ENCODE measurements around the gene NAALADL2. TPM values are rescaled to one million over a fixed set of nuclear protein-coding genes. Genes with fewer than 3 reads are reported as not detected.
"Not testable (repeated sequence)": the region's sequence is repeated elsewhere in the genome, so short reads cannot be mapped to it uniquely, and the experiment has no call there.

Gene NAALADL2
- total RNA-seq, 1 donor from 2014 or later = 2.9 TPM

DNA sequence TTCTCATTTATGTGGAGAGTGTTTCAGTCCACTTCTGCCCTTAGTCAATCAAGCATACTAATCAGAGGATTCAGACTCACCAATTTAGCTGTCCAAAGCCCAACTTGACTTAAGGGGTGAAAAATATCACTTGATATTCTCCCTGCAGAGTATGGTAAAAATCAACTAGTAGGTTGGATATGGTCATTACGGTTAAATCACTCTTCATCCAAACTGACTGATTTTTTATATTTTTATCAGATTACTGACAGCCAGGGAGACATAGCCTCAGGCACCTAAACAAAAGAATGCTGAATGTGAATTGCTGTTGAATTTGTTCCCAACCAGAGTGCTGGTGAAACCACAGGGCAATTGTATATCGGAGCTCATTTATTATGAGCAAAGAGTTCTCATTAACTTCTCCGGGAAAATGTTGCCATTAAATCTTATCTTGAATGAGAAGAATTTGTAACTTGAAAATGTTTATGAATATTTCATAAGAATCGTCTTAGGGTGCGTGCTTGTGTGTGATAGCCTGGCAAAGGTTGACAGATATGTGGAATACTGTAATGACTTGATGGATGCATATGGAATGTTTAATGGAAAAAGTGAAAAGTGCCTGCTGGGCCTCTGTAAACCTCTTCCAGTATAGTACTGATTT is 411.2 kb downstream of the NAALADL2 start:
- TF ChIP-seq, protein P1, sequence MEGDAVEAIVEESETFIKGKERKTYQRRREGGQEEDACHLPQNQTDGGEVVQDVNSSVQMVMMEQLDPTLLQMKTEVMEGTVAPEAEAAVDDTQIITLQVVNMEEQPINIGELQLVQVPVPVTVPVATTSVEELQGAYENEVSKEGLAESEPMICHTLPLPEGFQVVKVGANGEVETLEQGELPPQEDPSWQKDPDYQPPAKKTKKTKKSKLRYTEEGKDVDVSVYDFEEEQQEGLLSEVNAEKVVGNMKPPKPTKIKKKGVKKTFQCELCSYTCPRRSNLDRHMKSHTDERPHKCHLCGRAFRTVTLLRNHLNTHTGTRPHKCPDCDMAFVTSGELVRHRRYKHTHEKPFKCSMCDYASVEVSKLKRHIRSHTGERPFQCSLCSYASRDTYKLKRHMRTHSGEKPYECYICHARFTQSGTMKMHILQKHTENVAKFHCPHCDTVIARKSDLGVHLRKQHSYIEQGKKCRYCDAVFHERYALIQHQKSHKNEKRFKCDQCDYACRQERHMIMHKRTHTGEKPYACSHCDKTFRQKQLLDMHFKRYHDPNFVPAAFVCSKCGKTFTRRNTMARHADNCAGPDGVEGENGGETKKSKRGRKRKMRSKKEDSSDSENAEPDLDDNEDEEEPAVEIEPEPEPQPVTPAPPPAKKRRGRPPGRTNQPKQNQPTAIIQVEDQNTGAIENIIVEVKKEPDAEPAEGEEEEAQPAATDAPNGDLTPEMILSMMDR (IDR thresholded peaks at IDR 0.05; ENCODE audit: insufficient read depth, low read length, poor library complexity, severe bottlenecking) = no peak
- H3K4me3 ChIP-seq (ENCODE audit: low read depth, low read length) = no peak overlapping the region
- H3K36me3 ChIP-seq (ENCODE audit: control insufficient read depth, insufficient read depth, low read length) = no peaks in the 10 kb centered on the region
- no peak for DNase-seq (ENCODE audit: low read depth)
- no peaks in the 10 kb centered on the region for H3K27me3 ChIP-seq (ENCODE audit: control insufficient read depth, insufficient read depth, low read length)

DNA sequence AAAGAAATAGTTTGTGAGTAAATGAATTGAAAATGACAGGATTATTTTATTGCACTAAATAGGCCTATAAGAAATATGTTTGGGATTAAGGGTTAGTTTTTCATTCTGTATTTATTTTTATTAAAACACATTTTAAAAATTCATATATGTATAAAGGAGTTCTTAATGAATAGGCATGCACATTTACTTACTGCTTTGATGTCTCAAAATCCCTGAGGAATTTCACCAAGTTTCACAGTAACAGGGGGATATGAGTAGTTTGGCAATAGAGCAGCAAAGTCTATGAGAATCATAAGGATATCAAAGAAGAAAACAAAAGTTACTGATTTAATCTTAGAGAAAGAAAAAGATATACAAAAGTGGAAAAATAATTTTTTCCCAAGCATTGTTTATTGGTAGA is 411.7 kb downstream of the NAALADL2 start:
- TF ChIP-seq, protein P1 (IDR thresholded peaks at IDR 0.05; ENCODE audit: insufficient read depth, low read length, poor library complexity, severe bottlenecking) = no peak
- Histone ChIP-seq H3K4me3 (ENCODE audit: low read depth, low read length) (no peak overlapping the region), H3K36me3 (ENCODE audit: control insufficient read depth, insufficient read depth, low read length) (no peaks in the 10 kb centered on the region), H3K27me3 (ENCODE audit: control insufficient read depth, insufficient read depth, low read length) (no peaks in the 10 kb centered on the region)
- no peak for DNase-seq (ENCODE audit: low read depth)

DNA sequence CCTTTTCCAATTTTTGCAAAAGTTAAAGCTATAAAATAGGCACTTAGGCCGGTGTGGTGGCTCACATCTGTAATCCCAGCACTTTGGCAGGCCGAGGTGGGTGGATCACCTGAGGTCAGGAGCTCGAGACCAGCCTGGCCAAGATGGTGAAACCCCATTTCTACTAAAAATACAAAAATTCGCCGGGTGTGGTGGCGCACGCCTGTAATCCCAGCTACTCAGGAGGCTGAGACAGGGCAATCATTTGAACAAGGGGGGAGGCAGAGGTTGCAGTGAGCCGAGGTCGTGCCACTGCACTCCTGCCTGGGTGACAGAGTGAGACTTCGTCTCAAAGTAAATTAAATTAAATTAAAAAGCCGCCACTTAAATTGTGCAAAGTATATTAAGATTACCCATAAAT is 412.3 kb downstream of the NAALADL2 start:
- H3K4me3 ChIP-seq (ENCODE audit: low read depth, low read length); H3K36me3 ChIP-seq (ENCODE audit: control insufficient read depth, insufficient read depth, low read length); H3K27me3 ChIP-seq (ENCODE audit: control insufficient read depth, insufficient read depth, low read length); DNase-seq (ENCODE audit: low read depth): not testable (repeated sequence)

DNA sequence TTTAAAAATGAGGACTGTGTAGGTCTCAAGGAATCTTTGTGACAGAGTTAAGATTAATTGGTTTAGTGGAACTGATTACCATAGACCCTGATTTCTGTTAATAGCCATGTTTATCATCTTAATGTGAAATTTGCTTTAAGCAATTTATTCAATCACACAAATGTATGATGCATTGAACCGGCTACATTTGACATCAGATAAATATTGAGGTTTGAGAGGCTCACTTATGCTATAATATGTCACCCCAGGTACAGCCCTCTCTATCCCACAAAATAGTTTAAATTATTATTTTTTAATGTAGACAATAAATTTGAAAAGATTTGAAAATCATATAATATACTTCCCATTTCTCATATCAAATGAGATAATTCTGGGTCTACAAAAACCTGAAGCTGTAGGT is 413.3 kb downstream of the NAALADL2 start:
- Histone ChIP-seq H3K4me3 (ENCODE audit: low read depth, low read length) (no peak overlapping the region), H3K36me3 (ENCODE audit: control insufficient read depth, insufficient read depth, low read length) (no peaks in the 10 kb centered on the region), H3K27me3 (ENCODE audit: control insufficient read depth, insufficient read depth, low read length) (no peaks in the 10 kb centered on the region)
- DNase-seq (ENCODE audit: low read depth) = no peak
- TF ChIP-seq, protein P1 (IDR thresholded peaks at IDR 0.05; ENCODE audit: insufficient read depth, low read length, poor library complexity, severe bottlenecking) = no peak

DNA sequence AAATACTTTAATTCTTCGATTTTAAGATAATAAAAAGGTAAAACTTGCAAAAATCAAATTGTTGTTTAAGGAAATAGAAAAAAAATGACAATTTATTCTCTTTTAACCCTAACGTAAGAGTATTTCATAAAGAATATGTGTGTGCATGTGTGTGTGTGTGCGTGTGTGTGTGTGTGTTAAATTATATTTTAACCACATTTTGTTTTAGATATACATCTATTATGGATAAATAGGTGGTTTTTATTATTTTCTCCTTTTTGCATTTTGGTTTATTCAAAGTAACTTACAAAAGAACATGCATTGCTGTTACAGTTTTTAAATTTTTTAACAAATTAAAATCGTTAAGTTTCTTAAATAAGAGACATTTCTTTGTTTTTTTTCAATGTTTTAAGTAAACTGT is 414.4 kb downstream of the NAALADL2 start:
- no peaks in the 10 kb centered on the region for H3K27me3 ChIP-seq (ENCODE audit: control insufficient read depth, insufficient read depth, low read length)
- H3K36me3 ChIP-seq (ENCODE audit: control insufficient read depth, insufficient read depth, low read length) = no peaks in the 10 kb centered on the region
- DNase-seq (ENCODE audit: low read depth) = no peak
- TF ChIP-seq, protein P1 (IDR thresholded peaks at IDR 0.05; ENCODE audit: insufficient read depth, low read length, poor library complexity, severe bottlenecking) = no peak
- no peak overlapping the region for H3K4me3 ChIP-seq (ENCODE audit: low read depth, low read length)

DNA sequence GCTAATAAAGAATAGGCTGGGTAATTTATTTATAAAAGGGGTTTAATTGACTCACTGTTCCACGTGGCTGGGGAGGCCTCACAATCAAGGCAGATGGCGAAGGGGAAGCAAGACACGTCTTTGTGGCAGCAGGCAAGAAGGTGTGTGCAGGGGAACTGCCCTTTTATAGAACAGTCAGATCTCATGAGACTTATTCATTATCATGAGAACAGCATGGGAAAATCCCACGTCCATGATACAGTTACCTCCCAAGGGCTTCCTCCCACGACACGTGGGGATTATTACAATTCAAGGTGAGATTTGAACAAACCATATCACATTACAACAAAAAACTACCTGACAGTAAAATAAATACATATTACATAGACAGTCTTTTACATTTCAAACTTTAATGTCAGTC is 414.9 kb downstream of the NAALADL2 start:
- no peak for DNase-seq (ENCODE audit: low read depth)
- TF ChIP-seq, protein P1 (IDR thresholded peaks at IDR 0.05; ENCODE audit: insufficient read depth, low read length, poor library complexity, severe bottlenecking) = no peak
- Histone ChIP-seq H3K4me3 (ENCODE audit: low read depth, low read length) (no peak overlapping the region), H3K36me3 (ENCODE audit: control insufficient read depth, insufficient read depth, low read length) (no peaks in the 10 kb centered on the region), H3K27me3 (ENCODE audit: control insufficient read depth, insufficient read depth, low read length) (no peaks in the 10 kb centered on the region)

Data from kidney epithelial cell (primary cell).